ENCODE data around the gene DDTL.
"Not testable (repeated sequence)": the region's sequence is repeated elsewhere in the genome, so short reads cannot be mapped to it uniquely, and the experiment has no call there.

- TF ChIP-seq CTCF, POLR2AphosphoS5, POLR2A (IDR thresholded peaks at IDR 0.05): not testable (repeated sequence)
Measured at GRCh38 chr22:23947391-23947790, 19.3 kb upstream of the DDTL start.
